ENCODE results near the gene DDX3X. TPM values are rescaled to one million over a fixed set of nuclear protein-coding genes. Genes with fewer than 3 reads are reported as not detected.
A peak's percentile ranks its signal among the peaks of the same experiment; 100 is the strongest.

DDX3X gene
- total and polyA plus RNA-seq, 9 of the 15 experiments (the other 6 are each of a cell fraction or from before 2014, with no cell fraction given) = 51.3 to 232 (median 138) TPM

DNA sequence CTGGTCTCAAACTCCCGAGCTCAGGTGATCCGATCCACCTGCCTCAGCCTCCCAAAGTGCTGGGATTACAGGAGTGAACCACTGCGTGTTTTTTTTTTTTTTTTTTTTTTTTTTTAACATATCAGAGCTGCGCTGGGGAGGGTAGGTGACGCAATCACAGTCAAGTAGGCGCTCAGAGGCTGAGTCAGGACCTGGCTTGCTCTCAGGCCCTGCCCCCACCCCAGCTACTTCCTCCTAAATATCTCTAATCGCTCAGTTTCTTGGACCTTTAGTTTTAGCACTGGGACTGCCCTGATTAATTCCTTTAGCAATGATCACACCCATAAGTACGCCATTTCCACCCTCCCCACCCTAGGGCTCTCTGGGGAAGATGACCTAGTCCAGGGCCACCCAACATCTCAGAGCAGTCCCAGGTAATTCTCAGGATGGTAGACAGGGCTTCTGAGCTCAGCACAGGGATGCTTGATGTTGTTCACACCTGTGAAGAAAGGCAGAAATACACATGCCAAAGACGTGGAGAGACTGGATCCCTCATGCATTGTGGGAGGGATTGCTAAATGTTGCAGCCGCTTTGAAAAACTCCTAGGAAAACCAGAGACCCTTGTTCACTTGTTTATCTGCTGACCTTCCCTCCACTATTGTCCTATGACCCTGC lies 50.2 kb downstream of the DDX3X start (continued):
- TF ChIP-seq, protein P1, sequence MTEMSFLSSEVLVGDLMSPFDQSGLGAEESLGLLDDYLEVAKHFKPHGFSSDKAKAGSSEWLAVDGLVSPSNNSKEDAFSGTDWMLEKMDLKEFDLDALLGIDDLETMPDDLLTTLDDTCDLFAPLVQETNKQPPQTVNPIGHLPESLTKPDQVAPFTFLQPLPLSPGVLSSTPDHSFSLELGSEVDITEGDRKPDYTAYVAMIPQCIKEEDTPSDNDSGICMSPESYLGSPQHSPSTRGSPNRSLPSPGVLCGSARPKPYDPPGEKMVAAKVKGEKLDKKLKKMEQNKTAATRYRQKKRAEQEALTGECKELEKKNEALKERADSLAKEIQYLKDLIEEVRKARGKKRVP (CRISPR knock-in tag; IDR thresholded peaks at IDR 0.05) = peak; percentile 73
- TF ChIP-seq, protein P2, sequence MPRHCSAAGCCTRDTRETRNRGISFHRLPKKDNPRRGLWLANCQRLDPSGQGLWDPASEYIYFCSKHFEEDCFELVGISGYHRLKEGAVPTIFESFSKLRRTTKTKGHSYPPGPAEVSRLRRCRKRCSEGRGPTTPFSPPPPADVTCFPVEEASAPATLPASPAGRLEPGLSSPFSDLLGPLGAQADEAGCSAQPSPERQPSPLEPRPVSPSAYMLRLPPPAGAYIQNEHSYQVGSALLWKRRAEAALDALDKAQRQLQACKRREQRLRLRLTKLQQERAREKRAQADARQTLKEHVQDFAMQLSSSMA (CRISPR knock-in tag; IDR thresholded peaks at IDR 0.05) = no peak
- TF ChIP-seq NFE2L1 (tag; IDR thresholded peaks at IDR 0.05; ENCODE audit: borderline replicate concordance, low read depth) (no peak), SPI1 (IDR thresholded peaks at IDR 0.05; ENCODE audit: borderline replicate concordance, low read depth, low read length) (no peak), HNRNPLL (IDR thresholded peaks at IDR 0.05; ENCODE audit: low read depth, low read length, poor library complexity, severe bottlenecking) (no peak), HDAC2 (IDR thresholded peaks at IDR 0.05) (no peak), HNRNPL (IDR thresholded peaks at IDR 0.05; ENCODE audit: low read depth, low read length) (no peak), ZNF586 (CRISPR knock-in tag; conservative IDR thresholded peaks at IDR 0.05) (no peak), NFE2 (IDR thresholded peaks at IDR 0.05; ENCODE audit: low read depth) (peak; percentile 25; the same call in 1 of the 2 replicates), MECOM (CRISPR knock-in tag; IDR thresholded peaks at IDR 0.05) (no peak), POLR3G (IDR thresholded peaks at IDR 0.05; ENCODE audit: extremely low read depth, insufficient read length, insufficient replicate concordance) (no peak), ZNF23 (CRISPR knock-in tag; IDR thresholded peaks at IDR 0.05) (no peak), ZNF316 (IDR thresholded peaks at IDR 0.05) (no peak), CCNT2 (IDR thresholded peaks at IDR 0.05; ENCODE audit: borderline replicate concordance, extremely low read depth, insufficient read length, low read depth, low read length) (no peak), PRPF4 (IDR thresholded peaks at IDR 0.05; ENCODE audit: insufficient read depth, low read depth, low read length, poor library complexity, severe bottlenecking) (no peak), ZFX (CRISPR knock-in tag; IDR thresholded peaks at IDR 0.05) (no peak), JUN (IDR thresholded peaks at IDR 0.05; ENCODE audit: borderline replicate concordance, low read depth, low read length) (peak; percentile 84), JUN (CRISPR knock-in tag; IDR thresholded peaks at IDR 0.05; ENCODE audit: borderline replicate concordance) (no peak), ZNF583 (CRISPR knock-in tag; IDR thresholded peaks at IDR 0.05) (no peak), ZBTB8A (IDR thresholded peaks at IDR 0.05; ENCODE audit: partially characterized antibody) (no peak), MTA1 (IDR thresholded peaks at IDR 0.05; ENCODE audit: borderline replicate concordance) (no peak)
- TF ChIP-seq, protein P3, sequence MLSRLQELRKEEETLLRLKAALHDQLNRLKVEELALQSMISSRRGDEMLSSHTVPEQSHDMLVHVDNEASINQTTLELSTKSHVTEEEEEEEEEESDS (CRISPR knock-in tag; IDR thresholded peaks at IDR 0.05) = no peak
- TF ChIP-seq, protein P4, sequence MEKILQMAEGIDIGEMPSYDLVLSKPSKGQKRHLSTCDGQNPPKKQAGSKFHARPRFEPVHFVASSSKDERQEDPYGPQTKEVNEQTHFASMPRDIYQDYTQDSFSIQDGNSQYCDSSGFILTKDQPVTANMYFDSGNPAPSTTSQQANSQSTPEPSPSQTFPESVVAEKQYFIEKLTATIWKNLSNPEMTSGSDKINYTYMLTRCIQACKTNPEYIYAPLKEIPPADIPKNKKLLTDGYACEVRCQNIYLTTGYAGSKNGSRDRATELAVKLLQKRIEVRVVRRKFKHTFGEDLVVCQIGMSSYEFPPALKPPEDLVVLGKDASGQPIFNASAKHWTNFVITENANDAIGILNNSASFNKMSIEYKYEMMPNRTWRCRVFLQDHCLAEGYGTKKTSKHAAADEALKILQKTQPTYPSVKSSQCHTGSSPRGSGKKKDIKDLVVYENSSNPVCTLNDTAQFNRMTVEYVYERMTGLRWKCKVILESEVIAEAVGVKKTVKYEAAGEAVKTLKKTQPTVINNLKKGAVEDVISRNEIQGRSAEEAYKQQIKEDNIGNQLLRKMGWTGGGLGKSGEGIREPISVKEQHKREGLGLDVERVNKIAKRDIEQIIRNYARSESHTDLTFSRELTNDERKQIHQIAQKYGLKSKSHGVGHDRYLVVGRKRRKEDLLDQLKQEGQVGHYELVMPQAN (IDR thresholded peaks at IDR 0.05; ENCODE audit: borderline replicate concordance) = no peak
- TF ChIP-seq, protein P5, sequence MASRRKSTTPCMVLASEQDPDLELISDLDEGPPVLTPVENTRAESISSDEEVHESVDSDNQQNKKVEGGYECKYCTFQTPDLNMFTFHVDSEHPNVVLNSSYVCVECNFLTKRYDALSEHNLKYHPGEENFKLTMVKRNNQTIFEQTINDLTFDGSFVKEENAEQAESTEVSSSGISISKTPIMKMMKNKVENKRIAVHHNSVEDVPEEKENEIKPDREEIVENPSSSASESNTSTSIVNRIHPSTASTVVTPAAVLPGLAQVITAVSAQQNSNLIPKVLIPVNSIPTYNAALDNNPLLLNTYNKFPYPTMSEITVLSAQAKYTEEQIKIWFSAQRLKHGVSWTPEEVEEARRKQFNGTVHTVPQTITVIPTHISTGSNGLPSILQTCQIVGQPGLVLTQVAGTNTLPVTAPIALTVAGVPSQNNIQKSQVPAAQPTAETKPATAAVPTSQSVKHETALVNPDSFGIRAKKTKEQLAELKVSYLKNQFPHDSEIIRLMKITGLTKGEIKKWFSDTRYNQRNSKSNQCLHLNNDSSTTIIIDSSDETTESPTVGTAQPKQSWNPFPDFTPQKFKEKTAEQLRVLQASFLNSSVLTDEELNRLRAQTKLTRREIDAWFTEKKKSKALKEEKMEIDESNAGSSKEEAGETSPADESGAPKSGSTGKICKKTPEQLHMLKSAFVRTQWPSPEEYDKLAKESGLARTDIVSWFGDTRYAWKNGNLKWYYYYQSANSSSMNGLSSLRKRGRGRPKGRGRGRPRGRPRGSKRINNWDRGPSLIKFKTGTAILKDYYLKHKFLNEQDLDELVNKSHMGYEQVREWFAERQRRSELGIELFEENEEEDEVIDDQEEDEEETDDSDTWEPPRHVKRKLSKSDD (conservative IDR thresholded peaks at IDR 0.05; ENCODE audit: low read length) = no peak
